ENCODE measurements around the gene FRAS1. TPM values are rescaled to one million over a fixed set of nuclear protein-coding genes. Genes with fewer than 3 reads are reported as not detected.

FRAS1 gene
- total and polyA plus RNA-seq, 2 donors (not counting 3 experiments of a cell fraction or from before 2014, with no cell fraction given) = 1.4 to 3.6 TPM

DNA sequence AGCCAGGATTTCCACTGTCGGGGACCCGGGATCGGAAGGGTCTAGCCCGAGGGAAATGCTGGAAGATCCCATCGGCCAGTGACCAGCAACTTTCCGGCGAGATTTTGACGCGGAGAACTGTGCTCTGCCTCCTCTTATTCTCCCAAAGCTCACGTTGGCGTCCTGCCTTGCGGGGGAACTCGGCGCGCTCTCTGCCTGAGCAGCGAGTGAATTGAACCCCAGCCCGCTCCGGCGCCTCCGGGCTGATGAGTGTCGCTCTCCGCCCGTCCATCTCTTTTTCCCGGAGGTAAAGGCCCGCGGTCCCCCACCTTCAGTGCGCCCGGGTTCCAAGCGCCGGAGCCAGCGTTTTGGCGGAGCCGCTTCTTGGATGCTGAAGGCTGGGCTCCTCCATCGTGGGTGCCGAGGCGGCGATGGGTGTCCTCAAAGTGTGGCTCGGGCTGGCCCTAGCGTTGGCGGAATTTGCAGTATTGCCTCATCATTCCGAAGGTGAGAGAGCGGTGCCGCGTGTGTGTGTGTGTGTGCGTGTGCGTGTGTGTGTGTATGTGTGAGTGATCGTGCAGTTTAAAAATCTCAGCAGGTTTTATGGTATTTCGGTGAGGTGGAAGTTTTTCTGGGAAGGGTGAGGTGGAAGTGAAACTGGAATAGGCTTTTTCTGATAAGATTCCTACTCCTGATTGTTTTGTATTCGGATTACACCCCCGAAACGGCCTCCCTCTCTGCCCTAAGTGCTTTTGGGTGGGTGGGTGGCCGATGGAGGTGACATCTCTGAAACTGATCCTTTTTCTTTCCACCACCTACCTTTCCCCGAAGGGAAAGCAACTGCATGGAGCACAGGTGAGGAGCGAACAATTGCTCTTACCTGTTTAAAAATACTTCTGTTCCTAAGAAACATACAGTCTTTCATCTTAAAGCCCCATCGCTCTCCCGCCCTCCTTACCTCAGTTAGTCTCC is 752 bp downstream of the FRAS1 start:
- Histone ChIP-seq H3K27ac (ENCODE audit: insufficient read depth, low read depth, low read length) (no peak overlapping the region), H4K20me1 (replicated peaks; ENCODE audit: control insufficient read depth, extremely low read depth, insufficient read depth, low read length) (no peaks in the 10 kb centered on the region), H3K79me2 (ENCODE audit: control insufficient read depth, insufficient read depth, low read length) (no peaks in the 10 kb centered on the region), H3K4me2 (ENCODE audit: insufficient read depth, low read length) (peak overlapping the region; percentile 94), H3K4me1 (ENCODE audit: control insufficient read depth, extremely low read depth, insufficient read depth, low read length) (peaks cover 28% of the 10 kb centered on the region), H3K27me3 (ENCODE audit: control insufficient read depth in 2 of 2, insufficient read depth in 2 of 2, low read length in 2 of 2) (peaks cover 12 to 16% of the 10 kb centered on the region in 2 experiments), H3K9me1 (replicated peaks; ENCODE audit: control insufficient read depth, extremely low read depth, insufficient read depth, low read length) (no peaks in the 10 kb centered on the region), H3K9ac (replicated peaks; ENCODE audit: extremely low read depth, insufficient read depth, low read length) (peak overlapping the region; percentile 57), H3K36me3 (ENCODE audit: control insufficient read depth in 2 of 2, extremely low read depth in 1 of 2, insufficient read depth in 2 of 2, low read length in 2 of 2) (no peaks in the 10 kb centered on the region), H3K9me3 (replicated peaks; ENCODE audit: control insufficient read depth, insufficient read depth, low read length) (no peaks in the 10 kb centered on the region), H3K4me3 (replicated peaks in 1 of 3; ENCODE audit: insufficient read depth in 1 of 3, low read depth in 1 of 3, low read length in 3 of 3) (peak overlapping the region; percentile 47 to 80 (median 51)), H2AFZ (ENCODE audit: low read depth, low read length) (peak overlapping the region; percentile 71)
- dilution Hi-C loops (cut with MboI; ENCODE audit: extremely low pct_ligation_motif_present, low sequenced_read_pairs) (no loop called here), intact Hi-C loops (cut with micrococcal nuclease) (loop anchor here (2.0 to 5.0 kb wide), 8 partner anchors 63 to 879 kb away; partner anchors contain the start of genes MRPL1 and PAQR3)
- DNase-seq (ENCODE audit: low read depth, low spot score) (peak; percentile 37), FAIRE-seq (peak; percentile 75)
- ChIA-PET POLR2A (no interaction called here), CTCF (interaction anchor here (0.5 to 2.0 kb wide), 9 partner anchors 15 to 458 kb away, joined by 3 to 8 read pairs (median 5); partner anchors contain the start of gene MRPL1)
- TF ChIP-seq EZH2 (IDR thresholded peaks at IDR 0.05; ENCODE audit: borderline replicate concordance, low read depth, low read length, severe bottlenecking) (peak; percentile 67), JUN (IDR thresholded peaks at IDR 0.05; ENCODE audit: borderline replicate concordance, insufficient read depth, insufficient read length, low read depth) (no peak)
- BruUV-seq (replicated peaks) = TSS peak; percentile 66

DNA sequence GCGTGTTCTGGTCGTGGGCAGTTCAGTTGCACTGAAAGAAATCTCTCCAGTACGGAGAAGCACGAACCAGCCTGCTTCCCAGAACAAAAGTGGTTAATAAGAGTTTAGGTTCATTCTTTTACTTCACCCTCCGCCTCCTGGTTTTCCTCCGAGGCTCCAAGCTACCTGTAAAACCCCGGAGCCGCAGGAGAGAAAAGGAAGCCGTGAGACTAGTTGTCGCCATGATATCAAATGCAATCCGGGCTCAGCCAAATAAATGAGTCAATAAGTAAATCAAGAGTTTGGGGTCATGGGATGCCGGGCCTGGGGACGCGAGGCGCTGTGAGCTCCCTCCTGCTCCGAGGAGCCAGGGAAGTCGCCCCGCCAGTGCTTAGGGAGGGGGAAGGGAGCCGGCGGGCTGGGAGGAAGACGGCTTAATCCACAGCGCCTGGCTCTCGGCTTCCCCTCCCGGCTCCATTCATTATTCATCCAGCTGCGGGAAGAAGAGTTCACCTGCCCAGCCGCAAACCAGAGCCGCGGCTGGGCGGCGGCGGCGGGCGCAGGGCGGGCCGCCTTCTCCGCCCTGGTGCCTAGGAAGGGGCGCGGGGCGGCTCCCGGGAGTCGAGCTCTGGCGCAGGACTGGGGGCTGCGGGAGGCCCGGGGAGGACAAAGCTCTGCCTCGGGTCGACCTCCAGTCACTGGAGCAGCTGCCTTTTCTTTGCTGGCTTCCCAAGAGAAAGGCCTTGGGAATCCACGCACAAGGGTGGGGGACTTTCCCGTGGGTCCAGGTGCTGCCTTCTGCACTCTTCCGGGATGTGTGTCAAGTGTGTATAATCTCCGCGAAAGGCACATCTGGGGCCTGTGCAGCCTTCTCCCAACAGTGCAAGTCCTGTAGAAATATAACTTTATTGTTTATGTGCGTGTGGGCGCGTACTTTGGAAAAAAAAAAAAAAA is 1.7 kb downstream of the FRAS1 start:
- BruUV-seq (replicated peaks) = no TSS peak
- H3K4me3 ChIP-seq (replicated peaks in 1 of 3; ENCODE audit: insufficient read depth in 1 of 3, low read depth in 1 of 3, low read length in 3 of 3) = peak overlapping the region; percentile 47 to 80 (median 51)
- dilution Hi-C loops (cut with MboI; ENCODE audit: extremely low pct_ligation_motif_present, low sequenced_read_pairs) = no loop called here
- H3K79me2 ChIP-seq (ENCODE audit: control insufficient read depth, insufficient read depth, low read length) = no peaks in the 10 kb centered on the region
- H3K27ac ChIP-seq (ENCODE audit: insufficient read depth, low read depth, low read length) = no peak overlapping the region
- H3K36me3 ChIP-seq (ENCODE audit: control insufficient read depth in 2 of 2, extremely low read depth in 1 of 2, insufficient read depth in 2 of 2, low read length in 2 of 2) = no peaks in the 10 kb centered on the region
- peak; percentile 53 for FAIRE-seq
- H3K9me1 ChIP-seq (replicated peaks; ENCODE audit: control insufficient read depth, extremely low read depth, insufficient read depth, low read length) = no peaks in the 10 kb centered on the region
- H4K20me1 ChIP-seq (replicated peaks; ENCODE audit: control insufficient read depth, extremely low read depth, insufficient read depth, low read length) = no peaks in the 10 kb centered on the region
- peak overlapping the region; percentile 71 for H2AFZ ChIP-seq (ENCODE audit: low read depth, low read length)
- TF ChIP-seq MYC (IDR thresholded peaks at IDR 0.05; ENCODE audit: low read depth, low read length) (no peak), JUN (IDR thresholded peaks at IDR 0.05; ENCODE audit: borderline replicate concordance, insufficient read depth, insufficient read length, low read depth) (no peak), CTCF (IDR thresholded peaks at IDR 0.05; ENCODE audit: extremely low read depth in 1 of 2, insufficient read depth in 1 of 2, low read depth in 1 of 2, low read length in 2 of 2) (no peak), FOS (IDR thresholded peaks at IDR 0.05; ENCODE audit: borderline replicate concordance, insufficient read depth, low read length) (no peak)
- CTCF ChIA-PET = interaction anchor here (0.6 to 2.0 kb wide), 22 partner anchors 8 to 880 kb away, joined by 3 to 8 read pairs (median 4); partner anchors contain the start of genes MRPL1 and PAQR3
- intact Hi-C loops (cut with micrococcal nuclease) = loop anchor here (1.0 to 5.0 kb wide), 9 partner anchors 64 to 878 kb away; partner anchors contain the start of genes MRPL1 and PAQR3
- peak overlapping the region; percentile 94 for H3K4me2 ChIP-seq (ENCODE audit: insufficient read depth, low read length)
- H3K9ac ChIP-seq (replicated peaks; ENCODE audit: extremely low read depth, insufficient read depth, low read length) = peak overlapping the region; percentile 57
- POLR2A ChIA-PET = no interaction called here
- H3K9me3 ChIP-seq (replicated peaks; ENCODE audit: control insufficient read depth, insufficient read depth, low read length) = no peaks in the 10 kb centered on the region
- H3K27me3 ChIP-seq (ENCODE audit: control insufficient read depth in 2 of 2, insufficient read depth in 2 of 2, low read length in 2 of 2) = peaks cover 15% of the 10 kb centered on the region in 2 experiments
- peak; percentile 33 for DNase-seq (ENCODE audit: low read depth, low spot score)
- H3K4me1 ChIP-seq (ENCODE audit: control insufficient read depth, extremely low read depth, insufficient read depth, low read length) = peaks cover 28% of the 10 kb centered on the region

All from endothelial cell of umbilical vein (primary cell).